ENCODE data around the gene COL13A1.

The COL13A1 gene

GRCh38 chr10:69944761-69945160, 143.1 kb downstream of the COL13A1 start:
- no peak for DNase-seq (ENCODE audit: low read depth in 2 of 2)

- DNase-seq (ENCODE audit: low read depth in 2 of 2) = no peak
Observed at GRCh38 chr10:69948261-69948660, 146.6 kb downstream of the COL13A1 start.

- no peak for DNase-seq (ENCODE audit: low read depth in 2 of 2)
Observed at GRCh38 chr10:69949770-69950169, 148.1 kb downstream of the COL13A1 start.

- no peak for DNase-seq (ENCODE audit: low read depth in 2 of 2)
Observed at GRCh38 chr10:69951658-69952057, 150.0 kb downstream of the COL13A1 start.

DNA sequence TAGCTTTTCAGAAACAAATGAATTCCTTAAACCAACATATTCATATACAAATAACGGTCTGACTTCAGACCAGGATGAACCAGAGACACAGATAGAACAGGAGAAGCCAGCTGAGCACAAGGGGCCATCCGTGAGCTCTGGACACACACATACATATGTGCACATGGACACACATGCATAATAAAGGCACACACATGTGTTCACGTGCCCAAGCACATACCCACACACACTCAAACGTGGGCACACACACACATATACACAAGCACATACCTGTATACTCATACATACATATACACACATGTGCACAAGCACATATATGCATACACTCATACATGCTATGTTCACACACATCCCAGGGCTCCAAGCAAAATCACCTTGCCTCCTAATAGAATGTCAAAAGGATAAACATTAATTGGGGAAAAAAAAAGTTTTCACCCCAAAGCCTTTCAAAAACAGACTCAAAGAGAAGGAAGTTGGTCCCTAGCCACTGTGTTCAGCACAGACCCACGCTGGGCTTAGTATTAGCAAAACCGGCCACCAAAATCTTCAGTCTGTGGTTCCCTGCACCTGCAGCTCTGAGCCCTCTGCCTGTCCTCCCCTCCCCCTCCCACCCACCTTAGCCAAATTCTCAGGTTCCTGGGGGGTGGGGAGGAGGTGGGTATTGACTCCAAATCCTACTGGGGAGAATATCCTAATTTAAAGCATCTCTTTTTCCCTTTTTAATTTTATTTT, 150.5 kb downstream of the COL13A1 start:
- DNase-seq (ENCODE audit: low read depth in 2 of 2) = no peak

DNA sequence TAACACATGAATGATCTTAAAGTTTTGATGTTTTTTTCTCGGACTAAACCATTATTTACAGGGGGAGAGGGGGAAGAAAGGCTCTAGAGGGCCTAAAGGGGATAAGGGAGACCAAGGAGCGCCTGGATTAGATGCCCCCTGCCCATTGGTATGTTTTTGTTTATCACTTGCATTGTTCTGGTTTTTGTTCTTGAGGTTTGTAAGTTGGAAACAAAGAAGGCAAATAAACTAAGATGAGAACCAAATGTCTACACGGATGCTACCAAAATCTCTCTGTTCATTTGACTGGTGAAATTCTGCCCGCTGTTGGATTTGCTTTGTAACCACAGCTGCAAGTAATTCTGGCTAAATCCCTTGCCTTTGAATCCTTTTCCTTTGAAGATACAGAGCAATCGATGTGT, 151.1 kb downstream of the COL13A1 start:
- DNase-seq (ENCODE audit: low read depth in 2 of 2) = no peak

DNA sequence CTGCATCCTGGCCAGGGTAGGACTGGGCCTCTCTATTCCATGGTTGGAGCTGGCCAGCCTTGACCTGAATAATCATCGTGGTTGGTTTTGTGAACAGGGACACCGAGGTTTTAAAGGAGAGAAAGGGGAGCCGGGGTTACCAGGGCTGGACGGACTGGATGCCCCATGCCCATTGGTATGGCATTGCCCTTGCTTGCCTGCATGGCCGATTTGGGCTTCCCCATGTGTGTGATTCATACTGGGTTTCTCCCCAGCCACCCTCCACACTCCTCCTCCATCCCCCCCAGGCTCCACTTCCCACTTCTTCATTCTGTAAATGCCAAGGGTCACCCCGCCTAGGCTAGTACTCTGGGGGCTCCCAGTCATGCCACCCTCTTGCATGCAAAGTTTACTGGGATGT, 152.1 kb downstream of the COL13A1 start:
- DNase-seq (ENCODE audit: low read depth in 2 of 2) = no peak

DNA sequence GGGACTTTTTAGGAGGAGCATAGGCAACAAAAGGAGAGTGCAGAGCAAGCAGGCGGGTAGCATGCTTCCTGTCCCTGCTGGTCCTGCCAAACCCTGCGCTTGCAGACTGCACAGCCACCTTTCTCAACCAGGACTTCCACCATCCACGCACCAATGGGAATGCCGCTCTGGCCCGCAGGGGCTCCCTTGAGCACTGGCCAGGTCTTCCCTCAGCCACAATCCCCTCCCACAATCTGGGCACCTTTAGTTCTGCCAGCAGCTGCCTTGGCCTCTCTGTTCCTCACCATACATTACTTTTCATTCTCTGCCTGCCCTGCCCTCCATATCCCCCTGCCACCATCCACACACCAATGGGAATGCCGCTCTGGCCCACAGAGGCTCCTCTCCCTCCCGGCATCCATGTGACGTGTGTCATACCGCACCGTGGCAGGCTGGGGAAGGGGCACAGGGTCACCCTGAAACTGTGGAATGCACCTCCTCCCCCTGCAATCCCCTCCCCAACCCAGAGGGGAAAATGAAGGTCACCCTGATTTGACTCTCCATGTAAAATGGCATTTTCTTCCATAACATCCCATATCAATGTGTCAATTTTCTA, 153.6 kb downstream of the COL13A1 start:
- DNase-seq (ENCODE audit: low read depth in 2 of 2) = no peak

GRCh38 chr10:69955897-69956740, 154.4 kb downstream of the COL13A1 start:
- DNase-seq (ENCODE audit: low read depth in 2 of 2) = no peak

DNA sequence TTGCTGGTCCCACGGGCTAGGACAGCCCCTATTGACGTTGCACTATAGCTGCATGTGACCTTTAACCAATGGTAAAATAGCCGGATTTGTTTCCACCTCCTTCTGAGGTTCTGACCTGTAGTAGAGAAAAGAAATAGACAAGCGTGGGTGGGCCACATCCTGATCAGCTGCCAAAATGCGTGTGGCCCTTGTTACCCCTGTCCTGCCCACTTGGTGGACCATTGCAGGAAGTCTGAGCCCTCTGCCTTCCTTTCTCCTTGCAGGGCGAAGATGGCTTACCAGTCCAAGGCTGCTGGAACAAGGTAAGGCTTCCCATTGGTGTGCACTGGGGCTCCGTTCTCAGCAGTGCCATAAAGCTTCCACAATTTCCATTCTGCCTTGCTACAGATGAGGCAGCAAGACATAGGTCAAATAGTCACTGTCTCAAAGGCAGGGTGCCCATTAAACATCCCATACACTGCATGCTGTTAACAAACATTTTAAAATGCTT, 155.1 kb downstream of the COL13A1 start:
- no peak for DNase-seq (ENCODE audit: low read depth in 2 of 2)

DNA sequence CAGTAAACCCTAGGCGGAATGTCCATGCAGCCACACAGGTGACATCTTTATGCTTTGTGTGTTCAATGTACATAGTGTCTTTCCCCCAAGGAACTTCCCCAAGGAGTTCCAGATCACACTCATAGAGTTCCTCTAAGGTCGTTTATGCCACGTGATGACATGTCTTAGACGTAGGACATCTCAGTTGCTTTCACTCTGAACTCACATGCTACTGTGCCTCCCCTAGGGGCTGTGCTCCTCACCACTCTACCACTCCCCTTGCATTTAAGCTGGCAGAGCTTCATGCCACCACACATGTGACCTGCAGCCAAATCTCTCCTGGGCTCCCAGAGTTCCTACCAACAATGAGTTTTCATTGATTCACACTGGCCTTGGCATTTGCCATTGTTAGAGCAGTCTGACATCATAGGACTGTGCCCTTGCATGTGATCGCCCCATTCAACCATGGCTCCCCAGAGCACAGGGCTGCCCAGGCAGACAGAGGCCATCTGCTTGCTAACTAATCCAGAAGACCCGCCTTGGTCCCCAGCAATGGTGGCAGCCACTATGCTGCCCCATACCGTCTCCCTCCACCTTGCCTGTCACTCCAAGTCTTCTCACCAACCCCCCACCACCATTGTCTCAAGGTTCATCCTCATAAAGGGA, 155.7 kb downstream of the COL13A1 start:
- no peak for DNase-seq (ENCODE audit: low read depth in 2 of 2)

DNA sequence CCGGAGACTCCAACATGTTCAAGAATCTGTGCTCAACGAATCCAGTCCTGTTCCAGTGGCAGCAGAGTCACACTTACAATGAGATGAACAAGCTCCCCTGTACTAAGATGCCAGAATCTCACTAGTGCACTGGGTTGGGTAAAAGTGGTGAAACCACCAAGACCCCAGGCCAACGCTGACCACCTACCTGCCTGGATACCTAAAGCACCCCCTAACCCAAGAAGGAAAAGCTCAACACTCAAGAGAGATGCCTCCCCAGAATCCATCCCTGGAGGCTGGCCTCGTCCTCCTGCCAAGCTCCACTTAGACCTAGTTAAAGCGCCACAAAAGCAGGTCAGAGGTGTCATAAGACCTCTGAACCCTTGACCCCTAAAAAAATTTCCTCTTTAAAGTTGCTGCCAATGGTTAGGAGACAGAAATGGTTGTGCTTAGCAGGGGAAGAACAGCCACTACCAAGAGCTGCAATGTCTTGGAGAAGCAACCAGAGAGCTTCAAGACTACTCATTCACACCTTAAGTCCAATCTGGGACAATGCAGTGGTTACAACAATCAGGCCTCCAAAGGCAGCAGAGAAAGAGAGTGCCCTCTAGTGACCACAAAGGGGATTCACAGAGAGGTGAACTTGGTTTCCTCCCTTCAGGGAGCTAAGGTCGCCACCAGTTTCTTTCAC, 156.3 kb downstream of the COL13A1 start:
- no peak for DNase-seq (ENCODE audit: low read depth in 2 of 2)

DNA sequence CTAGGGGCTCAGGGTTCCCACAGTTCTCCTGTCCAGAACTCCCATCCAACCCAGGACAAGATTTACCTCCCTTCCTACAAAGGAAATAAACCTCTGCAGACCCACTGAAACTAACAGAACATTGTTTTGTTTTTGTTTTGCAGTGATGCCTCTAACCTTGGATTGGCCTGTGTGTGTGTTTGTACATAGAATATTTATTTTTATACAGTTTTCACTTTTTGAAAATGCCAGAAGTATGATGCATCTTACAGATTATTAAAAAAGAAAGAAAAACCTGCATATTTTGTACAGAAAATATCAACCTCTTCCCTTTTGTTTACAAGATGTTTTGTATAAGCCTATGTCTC, 156.8 kb downstream of the COL13A1 start:
- DNase-seq (ENCODE audit: low read depth in 2 of 2) = no peak

- no peak for DNase-seq (ENCODE audit: low read depth in 2 of 2)
Observed at GRCh38 chr10:69959911-69960310, 158.2 kb downstream of the COL13A1 start.

GRCh38 chr10:69960606-69960987, 158.9 kb downstream of the COL13A1 start:
- DNase-seq (ENCODE audit: low read depth in 2 of 2) = no peak

DNA sequence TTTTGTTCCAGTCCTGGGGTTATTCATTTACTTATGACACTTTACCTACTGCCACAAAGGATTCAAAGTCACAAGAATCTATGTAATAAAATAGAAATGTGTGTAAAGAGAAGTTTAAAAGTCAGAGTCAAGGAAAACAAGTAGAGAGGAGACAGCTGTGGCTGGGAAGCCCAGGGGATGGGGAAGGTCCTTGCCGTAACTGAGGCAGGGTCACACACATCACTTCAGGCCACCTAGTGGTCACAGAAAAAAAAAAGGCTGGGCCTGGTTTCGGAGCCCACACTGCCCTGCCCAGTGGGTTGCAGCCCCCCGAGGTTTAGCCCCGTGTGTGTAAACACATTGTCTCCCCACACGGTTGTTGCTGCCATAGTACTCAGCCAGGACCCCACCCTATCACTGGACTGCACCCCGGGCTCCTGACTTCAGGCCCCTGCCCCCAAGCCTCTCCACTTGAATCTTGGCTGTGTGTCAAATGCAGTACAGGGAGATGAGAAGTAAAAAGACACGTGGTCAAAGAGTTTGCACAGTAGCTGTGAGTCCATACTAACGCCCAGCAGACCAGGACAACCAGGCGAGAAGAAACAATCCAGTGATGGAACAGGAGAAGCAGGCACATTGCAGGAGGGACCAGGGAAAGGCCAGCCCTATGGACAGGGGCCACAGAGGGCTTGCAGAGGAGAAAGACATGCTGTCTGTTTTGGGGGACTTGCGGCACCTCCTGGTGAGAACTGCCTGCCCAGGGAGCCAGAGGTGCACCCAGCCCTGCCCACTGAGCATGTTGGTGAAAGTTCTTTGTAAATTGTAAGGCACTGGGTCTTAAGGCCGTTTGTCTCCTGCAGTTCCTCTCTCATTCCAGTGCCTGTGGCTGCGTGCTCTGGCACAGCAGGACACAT, 159.5 kb downstream of the COL13A1 start:
- no peak for DNase-seq (ENCODE audit: low read depth in 2 of 2)

DNA sequence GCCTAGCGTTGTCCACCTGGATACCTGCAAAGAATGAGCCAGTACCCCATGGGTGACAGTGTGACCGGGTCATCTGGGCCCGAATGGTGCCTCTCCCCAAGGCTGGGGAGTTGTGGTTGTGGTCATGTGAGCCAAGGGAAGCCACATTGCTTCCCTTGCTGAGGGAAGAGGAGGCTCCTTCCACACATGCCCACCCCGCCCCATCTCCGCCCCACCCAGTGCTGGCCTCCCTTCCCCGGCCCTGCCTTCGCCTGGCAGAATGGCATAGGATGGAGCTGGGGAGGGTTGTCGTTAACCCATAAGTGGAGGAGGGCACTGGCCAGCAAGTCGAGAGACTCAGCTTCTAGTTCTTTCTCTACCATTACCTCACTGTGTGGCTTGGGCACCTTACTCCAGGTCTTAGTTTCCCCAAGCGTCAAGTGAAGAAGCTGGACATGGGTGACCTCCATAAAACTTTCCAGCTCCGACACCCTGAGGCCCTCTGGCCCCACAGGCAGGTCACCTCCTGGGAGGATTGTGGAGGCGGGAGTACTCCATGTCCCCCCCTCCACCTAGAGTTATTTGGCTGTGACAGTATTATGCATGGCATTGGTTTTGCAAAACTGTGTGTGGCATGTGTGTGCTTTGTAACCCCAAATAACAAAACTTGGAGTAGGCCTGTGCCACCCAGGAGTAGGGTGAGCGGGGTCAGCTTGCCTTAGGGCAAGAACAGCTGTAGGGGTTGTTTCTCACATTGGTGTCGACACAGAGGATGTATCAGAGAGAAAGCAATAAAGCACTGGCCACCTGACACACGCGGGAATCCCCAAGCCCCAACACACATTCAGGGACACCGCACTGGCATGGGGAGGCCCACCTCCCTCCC, 160.4 kb downstream of the COL13A1 start:
- DNase-seq (ENCODE audit: low read depth in 2 of 2) = no peak

- DNase-seq (ENCODE audit: low read depth in 2 of 2) = no peak
Observed at GRCh38 chr10:69962746-69963135, 161.0 kb downstream of the COL13A1 start.

- no peak for DNase-seq (ENCODE audit: low read depth in 2 of 2)
Observed at GRCh38 chr10:69963178-69963834, 161.6 kb downstream of the COL13A1 start.
